KMS-11 (cell line): ENCODE results near the gene CCT5.
A peak's percentile ranks its signal among the peaks of the same experiment; 100 is the strongest.

Source experiments
- H2AFZ ChIP-seq: fragments of 200-600 bp; sonication (generic); 2 replicates; pipeline ENCODE4 v1.6.1; 2016; ENCODE audit warnings: antibody characterized with exemption, mixed run types, low read depth
- H3K27ac ChIP-seq: fragments of 200-600 bp; sonication (generic); 2 replicates; pipeline ENCODE4 v1.6.1; 2016; ENCODE audit warnings: mild to moderate bottlenecking, mixed run types
- H3K27me3 ChIP-seq: fragments of 200-600 bp; sonication (generic); 2 replicates; pipeline ENCODE4 v1.6.1; 2017; ENCODE audit warnings: mild to moderate bottlenecking, low read depth, mixed run types, moderate library complexity; ENCODE audit not compliant: insufficient read depth
- H3K36me3 ChIP-seq: fragments of 200-600 bp; sonication (generic); 2 replicates; pipeline ENCODE4 v1.6.1; 2017; ENCODE audit warnings: mild to moderate bottlenecking, mixed run types; ENCODE audit not compliant: insufficient read depth
- H3K4me1 ChIP-seq: fragments of 200-600 bp; sonication (generic); 2 replicates; pipeline ENCODE4 v1.6.1; 2016; ENCODE audit warnings: mild to moderate bottlenecking, low read depth, mixed run types; ENCODE audit not compliant: poor library complexity, severe bottlenecking
- H3K4me2 ChIP-seq: fragments of 200-600 bp; sonication (generic); 2 replicates; pipeline ENCODE4 v1.7.0; 2016; ENCODE audit warnings: mild to moderate bottlenecking, mixed run types
- H3K4me3 ChIP-seq: fragments of 200-600 bp; sonication (generic); IDR thresholded peaks from 2 replicates; pipeline ENCODE4 v1.6.1; 2017; ENCODE audit warnings: low read depth, low read length, mixed read lengths; ENCODE audit not compliant: insufficient read depth
- H3K79me2 ChIP-seq: fragments of 200-600 bp; sonication (generic); 2 replicates; pipeline ENCODE4 v1.6.1; 2016; ENCODE audit warnings: low read depth, mixed run types; ENCODE audit not compliant: insufficient read depth
- H3K9ac ChIP-seq: fragments of 200-600 bp; sonication (generic); 2 replicates; pipeline ENCODE4 v1.6.1; 2016; ENCODE audit warnings: mild to moderate bottlenecking, mixed run types
- H4K20me1 ChIP-seq: fragments of 200-600 bp; sonication (generic); 2 replicates; pipeline ENCODE4 v1.6.1; 2016; ENCODE audit warnings: mild to moderate bottlenecking, mixed run types; ENCODE audit not compliant: insufficient read depth
- TF ChIP-seq, protein P1 (sequence below): fragments of 200-600 bp; sonication (generic); conservative IDR thresholded peaks from 2 replicates; pipeline ENCODE4 v1.6.1; 2017; ENCODE audit warnings: low read depth, mild to moderate bottlenecking, antibody characterized with exemption, low read length, moderate library complexity, mixed read lengths

Gene CCT5

DNA sequence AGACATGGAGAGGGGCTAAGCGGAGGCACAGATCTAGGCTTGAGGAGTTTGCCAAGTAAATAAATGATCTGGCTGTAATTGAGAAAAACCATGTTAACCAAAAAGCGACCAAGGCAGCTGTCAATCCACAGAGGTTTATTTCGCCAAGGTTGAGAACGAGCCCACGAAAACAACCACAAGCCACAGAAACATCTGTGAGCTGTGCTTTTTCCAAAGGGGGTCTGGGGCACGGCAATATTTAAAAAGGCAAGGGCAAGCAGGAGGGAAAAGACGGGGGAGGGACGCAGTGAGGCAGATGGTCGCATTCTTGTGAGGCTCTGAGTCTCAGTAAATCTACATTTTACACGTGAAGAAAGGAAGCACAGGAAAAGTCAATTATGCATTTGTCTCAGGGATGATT lies 25.4 kb downstream of the CCT5 start:
- Histone ChIP-seq H2AFZ (no peak overlapping the region), H3K4me1 (peaks cover 19% of the 10 kb centered on the region), H4K20me1 (no peaks in the 10 kb centered on the region), H3K4me2 (peak overlapping the region; percentile 31; the same call in 1 of the 2 replicates), H3K9ac (no peak overlapping the region), H3K27me3 (no peaks in the 10 kb centered on the region), H3K79me2 (no peaks in the 10 kb centered on the region), H3K27ac (no peak overlapping the region), H3K36me3 (no peaks in the 10 kb centered on the region), H3K4me3 (no peak overlapping the region)
- TF ChIP-seq, protein P1, sequence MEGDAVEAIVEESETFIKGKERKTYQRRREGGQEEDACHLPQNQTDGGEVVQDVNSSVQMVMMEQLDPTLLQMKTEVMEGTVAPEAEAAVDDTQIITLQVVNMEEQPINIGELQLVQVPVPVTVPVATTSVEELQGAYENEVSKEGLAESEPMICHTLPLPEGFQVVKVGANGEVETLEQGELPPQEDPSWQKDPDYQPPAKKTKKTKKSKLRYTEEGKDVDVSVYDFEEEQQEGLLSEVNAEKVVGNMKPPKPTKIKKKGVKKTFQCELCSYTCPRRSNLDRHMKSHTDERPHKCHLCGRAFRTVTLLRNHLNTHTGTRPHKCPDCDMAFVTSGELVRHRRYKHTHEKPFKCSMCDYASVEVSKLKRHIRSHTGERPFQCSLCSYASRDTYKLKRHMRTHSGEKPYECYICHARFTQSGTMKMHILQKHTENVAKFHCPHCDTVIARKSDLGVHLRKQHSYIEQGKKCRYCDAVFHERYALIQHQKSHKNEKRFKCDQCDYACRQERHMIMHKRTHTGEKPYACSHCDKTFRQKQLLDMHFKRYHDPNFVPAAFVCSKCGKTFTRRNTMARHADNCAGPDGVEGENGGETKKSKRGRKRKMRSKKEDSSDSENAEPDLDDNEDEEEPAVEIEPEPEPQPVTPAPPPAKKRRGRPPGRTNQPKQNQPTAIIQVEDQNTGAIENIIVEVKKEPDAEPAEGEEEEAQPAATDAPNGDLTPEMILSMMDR = no peak

DNA sequence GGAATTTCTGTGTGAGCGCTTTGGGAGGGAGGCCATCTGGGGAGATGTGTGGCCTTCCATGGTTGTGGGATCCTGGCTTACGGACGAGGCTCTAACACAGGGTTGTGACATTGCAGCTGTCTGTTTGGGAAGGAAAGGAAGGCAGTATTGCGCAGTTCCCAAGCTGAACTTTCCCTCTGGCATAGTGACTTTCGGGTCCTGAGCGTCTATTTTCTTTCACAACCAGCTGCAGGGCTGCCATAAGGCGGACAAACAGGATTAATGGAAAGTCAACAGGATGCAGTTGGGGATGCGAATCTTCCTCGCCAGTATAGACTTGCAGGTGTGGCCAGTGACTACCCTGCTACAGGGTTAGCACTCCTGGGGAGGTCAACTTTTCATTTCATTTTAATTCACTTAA lies 25.9 kb downstream of the CCT5 start:
- TF ChIP-seq, protein P1 = no peak
- H3K36me3 ChIP-seq = no peaks in the 10 kb centered on the region
- H3K27ac ChIP-seq = no peak overlapping the region
- H3K27me3 ChIP-seq = no peaks in the 10 kb centered on the region
- no peak overlapping the region for H2AFZ ChIP-seq
- H3K4me3 ChIP-seq = no peak overlapping the region
- no peak overlapping the region for H3K9ac ChIP-seq
- peaks cover 13% of the 10 kb centered on the region for H3K4me1 ChIP-seq
- no peaks in the 10 kb centered on the region for H4K20me1 ChIP-seq
- H3K4me2 ChIP-seq = no peak overlapping the region
- no peaks in the 10 kb centered on the region for H3K79me2 ChIP-seq

DNA sequence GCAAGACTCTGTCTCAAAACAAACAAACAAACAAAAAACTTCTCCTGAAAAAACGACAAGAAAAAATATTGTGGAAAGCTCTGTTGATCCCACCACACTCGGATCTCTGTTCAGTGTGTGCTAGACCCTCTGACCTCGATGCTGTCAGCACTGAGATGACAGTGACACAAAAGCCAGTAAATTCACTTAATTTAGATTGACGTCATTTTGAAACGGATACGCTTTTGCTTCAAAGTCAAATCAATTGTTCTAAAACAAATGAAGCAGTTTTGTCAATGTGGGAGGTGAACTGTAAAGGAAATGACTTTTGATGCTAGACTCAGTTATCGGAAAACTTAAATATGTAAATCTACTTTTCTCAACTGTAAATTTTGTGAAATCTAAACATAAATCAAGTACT lies 26.6 kb downstream of the CCT5 start:
- no peaks in the 10 kb centered on the region for H3K36me3 ChIP-seq
- no peak overlapping the region for H2AFZ ChIP-seq
- no peaks in the 10 kb centered on the region for H3K27me3 ChIP-seq
- TF ChIP-seq, protein P1 = no peak
- no peaks in the 10 kb centered on the region for H3K79me2 ChIP-seq
- no peak overlapping the region for H3K4me3 ChIP-seq
- H4K20me1 ChIP-seq = no peaks in the 10 kb centered on the region
- no peak overlapping the region for H3K27ac ChIP-seq
- H3K9ac ChIP-seq = no peak overlapping the region
- peaks cover 13% of the 10 kb centered on the region for H3K4me1 ChIP-seq
- no peak overlapping the region for H3K4me2 ChIP-seq

DNA sequence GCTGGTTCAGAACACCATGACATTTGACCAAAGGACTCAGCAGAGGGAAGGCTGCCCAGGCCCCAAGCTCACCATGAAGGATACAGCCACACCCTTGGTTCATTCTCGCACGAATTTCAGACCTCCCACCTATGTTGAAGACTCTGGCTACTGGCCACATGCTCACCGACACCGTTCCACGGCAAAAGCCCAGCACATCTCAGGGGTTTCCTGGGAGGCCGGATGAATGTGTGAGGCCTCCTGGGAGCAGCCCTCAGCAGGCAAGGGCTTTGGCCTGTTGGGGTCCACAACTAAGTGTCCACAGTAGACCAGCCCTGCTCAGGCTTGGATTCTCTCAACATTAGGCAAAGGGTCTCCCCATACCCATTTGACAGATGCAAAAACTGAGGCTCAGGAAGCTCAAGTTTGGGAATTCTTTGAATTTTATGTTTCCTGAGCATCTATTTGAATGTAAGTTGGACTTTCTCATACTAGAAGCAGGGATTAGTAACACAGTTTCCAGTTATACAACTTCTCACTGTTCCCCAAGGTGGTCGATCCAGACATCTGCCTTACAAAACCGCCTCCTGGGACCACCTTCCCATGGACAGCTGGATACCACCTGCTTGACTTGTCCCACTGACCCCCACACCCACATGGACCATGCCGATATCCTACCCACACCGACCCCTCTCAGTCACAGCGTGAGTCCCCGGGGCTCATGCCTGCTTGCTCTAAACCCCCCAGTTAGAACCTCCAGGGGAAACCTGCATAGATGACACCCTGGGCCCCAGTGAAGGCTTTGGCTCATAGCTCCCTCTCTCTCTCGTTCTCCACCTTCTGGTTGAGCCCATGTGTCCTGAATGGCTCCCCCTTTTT lies 27.9 kb downstream of the CCT5 start:
- Histone ChIP-seq H3K9ac (no peak overlapping the region), H3K79me2 (no peaks in the 10 kb centered on the region), H3K27me3 (no peaks in the 10 kb centered on the region), H3K36me3 (no peaks in the 10 kb centered on the region), H2AFZ (no peak overlapping the region), H4K20me1 (no peaks in the 10 kb centered on the region), H3K4me2 (no peak overlapping the region), H3K4me1 (peaks cover 13% of the 10 kb centered on the region), H3K27ac (no peak overlapping the region), H3K4me3 (no peak overlapping the region)
- TF ChIP-seq, protein P1 = no peak
